ENCODE measurements around the gene RNPEPL1.
A peak's percentile ranks its signal among the peaks of the same experiment; 100 is the strongest.

Gene RNPEPL1

DNA sequence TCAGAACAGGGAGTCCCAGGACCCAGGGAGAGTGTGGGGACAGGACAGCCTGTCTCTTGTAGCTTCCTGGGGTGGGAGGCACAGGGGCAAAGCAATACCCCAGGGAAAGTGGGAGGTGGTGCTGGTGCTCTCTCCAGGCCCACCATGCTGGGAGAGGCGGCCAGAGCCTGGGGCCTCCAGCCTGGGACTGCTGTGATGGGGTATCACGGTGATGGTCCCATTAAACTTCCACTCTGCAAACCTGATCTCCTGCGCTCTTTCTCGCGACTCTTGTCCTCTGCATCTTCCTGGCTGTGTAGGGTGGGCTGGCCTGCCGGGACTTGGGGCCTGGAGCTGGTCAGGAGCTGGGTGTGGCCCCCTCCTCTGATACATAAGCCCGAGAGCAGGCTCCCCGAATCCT is 10.2 kb downstream of the RNPEPL1 start:
- no peak for DNase-seq

- no peak for DNase-seq
Measured at GRCh38 chr2:240579071-240579762, 10.9 kb downstream of the RNPEPL1 start.

- peak; percentile 92 for DNase-seq
Measured at GRCh38 chr2:240579771-240580614, 11.7 kb downstream of the RNPEPL1 start.

GRCh38 chr2:240581811-240582210 is 13.5 kb downstream of the RNPEPL1 start:
- no peak for DNase-seq

DNA sequence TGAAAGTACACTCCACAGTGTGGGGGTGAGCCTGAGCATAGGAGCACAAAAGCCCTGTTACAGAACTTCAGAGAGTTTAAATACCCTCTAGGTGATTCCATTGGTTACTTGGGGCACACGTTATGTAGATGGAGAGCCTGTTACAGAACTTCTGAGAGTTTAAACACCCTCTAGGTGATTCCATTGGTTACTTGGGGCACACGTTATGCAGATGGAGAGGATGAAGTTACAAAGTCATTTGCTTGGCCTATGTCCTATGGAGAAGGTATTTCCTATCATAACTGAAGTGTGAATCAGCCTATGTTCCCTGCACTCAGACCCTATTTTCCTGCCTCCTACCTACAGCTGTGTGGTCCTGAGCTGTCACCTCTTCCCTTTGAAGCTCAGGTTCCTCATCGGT is 14.5 kb downstream of the RNPEPL1 start:
- DNase-seq: no peak

GRCh38 chr2:240583774-240584173 is 15.5 kb downstream of the RNPEPL1 start:
- no peak for DNase-seq

DNA sequence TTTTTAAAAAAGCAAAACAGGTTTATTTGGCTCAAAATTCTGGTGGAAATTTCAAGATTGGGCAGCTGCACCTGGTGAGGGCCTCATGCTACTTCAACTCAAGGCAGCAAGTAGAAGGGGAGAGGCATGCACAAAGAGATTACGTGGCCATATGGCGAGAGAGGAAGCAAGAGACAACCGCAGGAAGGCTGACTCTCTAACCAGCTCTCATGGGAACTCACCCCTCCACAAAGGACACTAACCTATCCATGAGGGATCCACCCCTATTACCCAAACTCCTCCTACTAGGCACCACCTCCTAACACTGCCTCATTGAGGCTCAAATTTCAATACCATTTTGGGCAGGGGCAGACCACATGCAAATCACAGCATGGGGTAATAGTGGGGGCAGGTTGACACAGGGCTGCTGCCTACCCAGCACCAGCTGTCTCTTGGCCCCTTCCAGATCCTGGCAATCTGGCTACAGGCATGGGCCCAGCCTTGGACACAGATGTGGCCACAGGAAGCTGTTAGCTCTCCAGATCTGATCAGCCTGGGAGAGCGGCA is 16.3 kb downstream of the RNPEPL1 start:
- no peak for DNase-seq

- no peak for DNase-seq
Measured at GRCh38 chr2:240585101-240585500, 16.8 kb downstream of the RNPEPL1 start.

DNA sequence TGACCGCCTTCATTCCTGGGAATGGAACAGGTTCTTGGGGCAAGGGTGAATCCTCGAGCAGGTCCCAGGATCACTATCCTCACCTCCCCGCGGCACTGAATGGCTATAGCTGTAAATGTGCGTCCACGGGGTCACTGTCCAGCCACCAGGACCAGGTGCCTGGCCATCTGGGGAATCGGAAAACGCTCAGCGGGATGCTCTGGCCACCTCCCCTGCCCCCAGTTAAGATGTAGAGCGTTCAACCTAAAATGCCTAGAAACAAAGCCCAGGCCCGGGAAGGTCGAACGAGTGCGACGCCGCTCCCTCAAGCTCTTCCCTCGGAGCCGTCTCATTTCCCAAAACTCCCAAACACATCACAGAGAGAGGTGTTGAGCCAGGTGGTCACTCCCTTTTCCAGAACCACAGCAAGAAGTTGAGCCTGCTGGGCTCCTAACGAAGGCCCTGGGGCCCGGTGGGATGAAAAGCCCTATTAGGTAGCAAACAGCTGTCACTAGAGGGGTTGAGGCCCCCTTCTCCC is 17.5 kb downstream of the RNPEPL1 start:
- DNase-seq: no peak

- peak; percentile 95 for DNase-seq
Measured at GRCh38 chr2:240586198-240586918, 18.1 kb downstream of the RNPEPL1 start, which contains the start of gene CAPN10. CAPN10 (plus strand) TSS chr2:240586734; CDS start chr2:240586912, 178 bp downstream.

DNA sequence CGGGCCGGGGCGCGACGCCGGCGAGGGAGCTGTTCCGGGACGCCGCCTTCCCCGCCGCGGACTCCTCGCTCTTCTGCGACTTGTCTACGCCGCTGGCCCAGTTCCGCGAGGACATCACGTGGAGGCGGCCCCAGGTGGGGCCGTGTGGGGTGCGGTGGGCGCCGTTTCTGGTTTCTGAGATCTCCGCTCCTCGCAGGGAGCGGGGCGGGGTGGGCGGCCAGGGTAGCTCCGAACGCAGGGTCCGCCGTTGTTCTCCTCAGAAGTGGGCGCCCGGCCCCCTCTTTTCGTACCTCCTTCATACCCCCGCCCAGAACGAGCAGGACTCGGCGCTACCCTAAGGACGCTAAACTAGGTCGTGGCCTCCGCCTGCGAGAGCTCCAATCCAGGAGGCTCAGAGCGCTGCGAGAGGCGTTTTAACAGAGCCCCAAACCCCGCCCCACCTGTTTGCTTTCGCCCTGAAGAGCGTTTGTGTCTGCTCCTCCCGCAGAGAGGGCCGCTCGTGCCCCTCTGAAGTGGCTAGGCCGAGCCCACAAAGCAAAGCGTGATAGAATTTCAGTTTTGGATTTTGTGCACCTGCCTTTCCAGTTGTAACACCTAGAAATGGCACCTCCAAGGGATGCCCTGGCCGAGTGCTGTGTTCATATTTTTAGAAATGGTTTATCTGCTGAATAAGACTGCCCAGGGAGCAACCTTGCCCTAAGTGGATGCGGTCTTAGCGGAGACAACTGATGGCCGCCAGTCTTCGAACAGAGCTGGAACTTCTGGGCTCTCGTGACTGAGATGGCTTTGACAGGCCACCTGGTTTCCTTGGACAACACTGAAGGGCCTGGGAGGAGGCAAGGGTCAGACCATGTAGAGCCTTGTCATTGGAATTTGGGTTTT is 18.9 kb downstream of the RNPEPL1 start:
- DNase-seq: no peak

DNA sequence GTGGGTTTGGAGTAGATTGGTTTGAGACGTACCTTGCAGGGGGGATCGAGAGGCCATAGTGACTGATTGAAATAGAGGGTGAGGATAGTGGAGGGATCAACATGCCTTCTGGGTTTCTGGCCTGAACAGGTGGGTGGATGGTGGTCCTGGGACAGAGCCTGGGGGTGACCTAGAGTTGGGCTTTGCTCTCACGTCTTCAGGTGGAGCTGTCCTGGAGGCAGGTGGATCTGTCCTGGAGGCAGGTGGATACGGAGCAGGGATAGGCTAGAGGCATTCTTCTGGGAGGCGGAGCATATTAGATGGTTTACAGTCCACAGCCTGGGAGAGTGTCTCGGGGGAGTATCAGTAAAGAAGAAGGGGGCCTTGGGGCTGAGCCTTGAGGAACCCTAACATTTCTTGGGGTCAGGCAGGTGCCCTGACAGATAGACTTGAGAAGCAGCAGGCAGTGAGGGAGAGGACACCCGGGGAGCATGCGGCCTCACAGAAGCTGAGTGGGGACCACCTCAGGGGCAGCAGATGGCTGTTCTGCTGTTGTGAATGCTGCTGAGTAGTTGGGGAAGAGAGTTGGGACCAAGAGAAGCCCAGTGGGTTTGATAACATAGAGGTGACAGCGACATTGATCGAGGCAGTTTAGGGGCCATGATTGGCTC is 19.8 kb downstream of the RNPEPL1 start:
- no peak for DNase-seq

DNA sequence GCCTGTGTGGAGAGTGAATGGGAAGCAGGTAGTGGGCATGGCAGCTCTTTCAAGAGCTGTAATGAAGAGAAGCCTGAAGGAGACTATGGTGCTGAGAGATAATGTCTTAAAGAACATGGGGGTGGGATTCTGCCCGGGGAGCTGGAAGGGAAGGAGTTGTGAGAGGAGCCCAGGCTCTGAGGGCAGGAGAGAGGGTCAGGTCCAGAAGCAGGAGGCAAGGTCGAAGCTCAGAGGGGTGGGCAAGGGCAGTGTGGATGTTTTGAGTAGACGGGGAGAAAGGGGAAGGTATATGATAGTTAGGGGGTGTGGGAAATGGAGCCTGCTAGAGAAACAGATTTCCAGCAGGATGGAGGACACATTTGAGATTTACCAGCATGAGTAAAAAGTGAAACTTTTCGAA is 20.4 kb downstream of the RNPEPL1 start:
- DNase-seq: no peak

DNA sequence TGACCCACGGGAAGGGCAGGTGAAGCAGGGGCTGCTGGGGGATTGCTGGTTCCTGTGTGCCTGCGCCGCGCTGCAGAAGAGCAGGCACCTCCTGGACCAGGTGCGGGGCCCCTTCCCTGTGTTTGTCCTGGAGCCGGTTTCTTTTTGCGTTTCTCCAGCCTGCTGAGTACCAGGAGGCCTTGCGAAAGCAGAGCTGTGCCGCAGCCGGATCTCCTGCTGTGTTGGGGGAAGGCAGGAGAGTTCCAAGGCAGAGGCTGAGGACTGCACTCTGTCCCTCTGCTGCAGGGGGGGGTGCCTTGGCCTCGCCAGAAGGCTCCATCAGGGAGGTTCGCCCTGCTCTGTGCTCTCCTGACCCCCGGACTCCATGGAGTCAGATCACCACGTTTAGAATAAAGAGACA is 21.1 kb downstream of the RNPEPL1 start:
- DNase-seq: no peak

- no peak for DNase-seq
Measured at GRCh38 chr2:240589850-240590525, 21.7 kb downstream of the RNPEPL1 start.

DNA sequence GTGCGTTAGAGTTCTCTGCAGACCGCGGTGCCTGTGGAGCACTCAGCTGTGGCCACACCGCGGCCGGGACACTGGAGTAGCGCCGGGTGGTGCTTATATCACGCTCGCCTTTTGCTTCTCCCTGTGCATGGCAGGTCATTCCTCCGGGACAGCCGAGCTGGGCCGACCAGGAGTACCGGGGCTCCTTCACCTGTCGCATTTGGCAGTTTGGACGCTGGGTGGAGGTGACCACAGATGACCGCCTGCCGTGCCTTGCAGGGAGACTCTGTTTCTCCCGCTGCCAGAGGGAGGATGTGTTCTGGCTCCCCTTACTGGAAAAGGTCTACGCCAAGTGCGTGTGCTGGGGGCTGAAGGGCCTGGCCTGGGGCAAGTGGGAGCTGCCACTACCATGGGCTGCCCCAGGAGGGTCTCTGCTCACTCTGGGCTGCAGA is 22.4 kb downstream of the RNPEPL1 start:
- no peak for DNase-seq

GRCh38 chr2:240591226-240591625 is 22.9 kb downstream of the RNPEPL1 start:
- no peak for DNase-seq

- no peak for DNase-seq
Measured at GRCh38 chr2:240591784-240592183, 23.5 kb downstream of the RNPEPL1 start.

- DNase-seq: no peak
Measured at GRCh38 chr2:240593026-240593702, 24.9 kb downstream of the RNPEPL1 start.

Measured in HCEC 1CT (cell line).